Left ventricle myocardium inferior (tissue), 1 donor: ENCODE results near the gene GUCD1. TPM values are rescaled to one million over a fixed set of nuclear protein-coding genes. Genes with fewer than 3 reads are reported as not detected.
A peak's percentile ranks its signal among the peaks of the same experiment; 100 is the strongest.

Experiments
- DNase-seq: peaks from one replicate; pipeline ENCODE4 v3.0.0-alpha.2; 2020
- H3K27ac ChIP-seq: fragments of 200-600 bp; replicated peaks from 2 replicates; pipeline ENCODE4 v1.8.0; 2021
- H3K27me3 ChIP-seq: fragments of 200-600 bp; 2 replicates; pipeline ENCODE4 v1.8.0; 2021; ENCODE audit warnings: low read depth
- H3K36me3 ChIP-seq: fragments of 200-600 bp; 2 replicates; pipeline ENCODE4 v1.8.0; 2021
- H3K4me1 ChIP-seq: fragments of 200-600 bp; 2 replicates; pipeline ENCODE4 v1.8.0; 2021
- H3K4me3 ChIP-seq: fragments of 200-600 bp; 2 replicates; pipeline ENCODE4 v1.8.0; 2021; ENCODE audit warnings: mild to moderate bottlenecking, moderate library complexity
- H3K9me3 ChIP-seq: fragments of 200-600 bp; replicated peaks from 2 replicates; pipeline ENCODE4 v1.8.0; 2021
- intact Hi-C: fragments of 100-400 bp; cut with micrococcal nuclease; formaldehyde crosslinking; loops from one replicate; pipeline ENCODE4 v1.11.0; 2022
- total RNA-seq: library from RNA; stranded (reverse); fragmentation: NEBNext Ultra II Directional; extraction: Animal tissue kit (Norgen Biotek cat#: 25700); gene quantifications from one replicate; pipeline ENCODE4 v1.2.1, GENCODE V29; 2021
- TF ChIP-seq, protein P1 (sequence below): fragments of 200-600 bp; IDR thresholded peaks from 2 replicates; pipeline ENCODE4 v1.8.0; 2021; ENCODE audit warnings: antibody characterized with exemption, mild to moderate bottlenecking, borderline replicate concordance
- donor health status: DM: no; HTN: yes; CAD: no; lungs with severe emphysema.

The GUCD1 gene
- total RNA-seq, 1 donor from 2014 or later: 203 TPM

DNA sequence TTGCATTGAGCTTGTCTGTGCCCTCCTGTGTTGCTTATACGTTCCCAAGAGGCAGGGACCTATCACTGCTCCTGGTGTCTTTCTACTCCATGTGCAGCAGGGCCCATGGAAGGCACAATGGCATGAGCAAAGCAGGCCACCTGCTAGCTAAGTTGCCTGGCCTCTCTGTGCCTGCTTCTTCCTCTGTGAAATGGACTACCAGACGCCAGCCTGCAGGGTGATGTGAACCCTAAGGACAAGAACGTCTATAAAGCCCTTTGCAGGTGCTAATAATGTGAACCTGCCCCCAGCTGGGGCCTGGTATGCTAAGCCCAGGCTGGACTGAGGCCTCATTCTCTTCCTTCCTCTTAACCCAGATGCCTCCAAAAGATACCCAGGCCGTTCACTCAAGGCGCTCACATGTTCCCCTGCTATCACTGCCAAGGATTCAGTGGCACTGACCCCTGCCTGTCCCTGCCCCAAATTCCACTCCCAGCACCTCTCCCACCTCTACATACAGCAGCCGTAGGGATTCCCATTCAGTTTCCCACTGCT lies 4.0 kb downstream of the GUCD1 start:
- intact Hi-C loops: no loop called here
- H3K9me3 ChIP-seq: no peaks in the 10 kb centered on the region
- H3K4me1 ChIP-seq: peaks cover 78% of the 10 kb centered on the region
- peaks cover 38% of the 10 kb centered on the region for H3K36me3 ChIP-seq
- H3K4me3 ChIP-seq: no peak overlapping the region
- H3K27me3 ChIP-seq: no peaks in the 10 kb centered on the region
- TF ChIP-seq, protein P1, sequence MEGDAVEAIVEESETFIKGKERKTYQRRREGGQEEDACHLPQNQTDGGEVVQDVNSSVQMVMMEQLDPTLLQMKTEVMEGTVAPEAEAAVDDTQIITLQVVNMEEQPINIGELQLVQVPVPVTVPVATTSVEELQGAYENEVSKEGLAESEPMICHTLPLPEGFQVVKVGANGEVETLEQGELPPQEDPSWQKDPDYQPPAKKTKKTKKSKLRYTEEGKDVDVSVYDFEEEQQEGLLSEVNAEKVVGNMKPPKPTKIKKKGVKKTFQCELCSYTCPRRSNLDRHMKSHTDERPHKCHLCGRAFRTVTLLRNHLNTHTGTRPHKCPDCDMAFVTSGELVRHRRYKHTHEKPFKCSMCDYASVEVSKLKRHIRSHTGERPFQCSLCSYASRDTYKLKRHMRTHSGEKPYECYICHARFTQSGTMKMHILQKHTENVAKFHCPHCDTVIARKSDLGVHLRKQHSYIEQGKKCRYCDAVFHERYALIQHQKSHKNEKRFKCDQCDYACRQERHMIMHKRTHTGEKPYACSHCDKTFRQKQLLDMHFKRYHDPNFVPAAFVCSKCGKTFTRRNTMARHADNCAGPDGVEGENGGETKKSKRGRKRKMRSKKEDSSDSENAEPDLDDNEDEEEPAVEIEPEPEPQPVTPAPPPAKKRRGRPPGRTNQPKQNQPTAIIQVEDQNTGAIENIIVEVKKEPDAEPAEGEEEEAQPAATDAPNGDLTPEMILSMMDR: no peak
- DNase-seq: no peak
- peak overlapping the region; percentile 75 for H3K27ac ChIP-seq

DNA sequence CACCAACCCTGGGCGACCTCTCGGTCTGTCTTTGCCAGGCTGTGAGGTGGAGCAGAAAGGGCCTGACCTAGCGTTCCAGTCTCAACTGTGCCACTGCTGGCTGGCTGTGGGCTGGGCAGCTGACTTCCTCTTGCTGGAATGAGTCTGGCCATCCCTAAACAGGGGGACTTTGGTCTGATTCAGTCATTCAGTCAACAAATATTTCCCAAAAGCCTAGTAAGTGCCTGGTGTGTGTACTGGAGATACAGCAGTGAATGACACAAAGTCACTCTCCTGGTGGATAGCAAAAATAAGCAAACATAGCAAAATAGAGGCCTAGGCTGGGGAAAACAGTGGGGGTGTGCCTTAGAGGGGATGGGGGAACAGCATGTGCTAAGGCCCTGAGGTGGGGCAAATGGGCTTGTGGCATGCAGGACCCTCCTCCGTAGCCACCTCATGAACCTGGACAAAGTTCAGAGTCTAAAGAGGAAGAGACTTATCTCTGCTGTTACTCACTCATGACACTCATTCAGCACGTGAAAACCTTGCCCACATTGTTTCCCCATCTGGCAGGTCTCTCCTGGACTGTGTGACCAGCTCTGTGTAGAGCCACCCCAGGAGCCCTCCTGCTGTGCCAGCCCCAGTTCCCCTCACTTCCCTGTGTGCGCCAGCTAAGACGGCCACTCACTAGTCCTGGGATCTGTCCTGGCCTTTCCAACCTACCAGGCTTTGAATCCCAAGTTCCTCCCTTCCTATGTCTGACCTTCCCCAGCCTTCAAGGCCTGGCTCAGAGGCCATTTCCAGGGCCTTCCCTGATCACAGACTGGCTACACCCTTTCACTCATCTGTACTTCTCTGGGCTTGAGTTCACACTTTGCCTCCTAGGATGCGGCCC lies 4.7 kb downstream of the GUCD1 start:
- peak; percentile 25 for DNase-seq
- peak overlapping the region; percentile 75 for H3K27ac ChIP-seq
- H3K4me3 ChIP-seq: no peak overlapping the region
- H3K9me3 ChIP-seq: no peaks in the 10 kb centered on the region
- TF ChIP-seq, protein P1: no peak
- H3K36me3 ChIP-seq: peaks cover 38% of the 10 kb centered on the region
- H3K4me1 ChIP-seq: peaks cover 81% of the 10 kb centered on the region
- H3K27me3 ChIP-seq: no peaks in the 10 kb centered on the region
- intact Hi-C loops: no loop called here

DNA sequence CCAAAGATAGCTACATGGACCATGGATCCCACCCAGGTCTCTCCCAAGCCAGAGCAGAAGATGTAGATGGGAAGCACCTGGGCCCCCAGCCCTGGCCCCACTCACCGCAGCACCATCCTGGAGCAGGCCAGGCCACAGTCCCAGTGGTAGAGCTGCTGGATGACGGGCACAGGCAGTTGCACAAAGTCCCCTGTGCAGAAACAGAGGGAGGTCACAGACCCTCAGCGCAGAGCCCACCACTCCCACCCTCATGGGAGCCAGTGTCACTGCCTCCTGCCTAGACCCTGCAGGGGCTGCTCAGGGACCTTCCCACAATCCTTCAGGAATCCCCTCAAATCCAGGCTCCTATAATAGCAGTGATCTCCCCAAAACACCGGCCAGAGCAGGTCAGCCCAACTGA lies 6.1 kb downstream of the GUCD1 start:
- no peak overlapping the region for H3K4me3 ChIP-seq
- intact Hi-C loops: no loop called here
- H3K27ac ChIP-seq: peak overlapping the region; percentile 75
- DNase-seq: no peak
- no peaks in the 10 kb centered on the region for H3K27me3 ChIP-seq
- TF ChIP-seq, protein P1: no peak
- H3K9me3 ChIP-seq: no peaks in the 10 kb centered on the region
- H3K36me3 ChIP-seq: peaks cover 51% of the 10 kb centered on the region
- H3K4me1 ChIP-seq: peaks cover 84% of the 10 kb centered on the region

- H3K4me3 ChIP-seq: no peak overlapping the region
- H3K4me1 ChIP-seq: peaks cover 73% of the 10 kb centered on the region
- no peaks in the 10 kb centered on the region for H3K9me3 ChIP-seq
- peaks cover 90% of the 10 kb centered on the region for H3K36me3 ChIP-seq
- intact Hi-C loops: no loop called here
- TF ChIP-seq, protein P1: no peak
- no peaks in the 10 kb centered on the region for H3K27me3 ChIP-seq
- DNase-seq: no peak
- H3K27ac ChIP-seq: peak overlapping the region; percentile 69
These were observed 11.2 kb downstream of the GUCD1 start for GRCh38 chr22:24543679-24544243.

GRCh38 chr22:24543185-24543601 lies 11.7 kb downstream of the GUCD1 start:
- Histone ChIP-seq H3K36me3 (peaks cover 89% of the 10 kb centered on the region), H3K9me3 (no peaks in the 10 kb centered on the region), H3K4me1 (peaks cover 67% of the 10 kb centered on the region), H3K4me3 (no peak overlapping the region), H3K27ac (peak overlapping the region; percentile 69), H3K27me3 (no peaks in the 10 kb centered on the region)
- TF ChIP-seq, protein P1: no peak
- no peak for DNase-seq
- intact Hi-C loops: no loop called here
